Hepatocyte (in vitro differentiated cells): ENCODE results near the gene CRYBG2.

ENCODE experiments used
- EZH2 ChIP-seq: fragments of 200-600 bp; sonication (generic); IDR thresholded peaks from 2 replicates; pipeline ENCODE4 v1.6.1; 2016; ENCODE audit warnings: antibody characterized with exemption, mild to moderate bottlenecking, borderline replicate concordance
- EZH2phosphoT487 ChIP-seq: fragments of 200-600 bp; sonication (generic); IDR thresholded peaks from one replicate; pipeline ENCODE4 v1.6.1; 2018; ENCODE audit warnings: antibody characterized with exemption, mild to moderate bottlenecking, low read depth, moderate library complexity; ENCODE audit not compliant: unreplicated experiment, severe bottlenecking
- TF ChIP-seq, protein P1 (sequence below): fragments of 200-600 bp; sonication (generic); IDR thresholded peaks from 2 replicates; pipeline ENCODE4 v1.5.1; 2016; ENCODE audit warnings: antibody characterized with exemption, mild to moderate bottlenecking; ENCODE audit not compliant: poor library complexity

- TF ChIP-seq, protein P1, sequence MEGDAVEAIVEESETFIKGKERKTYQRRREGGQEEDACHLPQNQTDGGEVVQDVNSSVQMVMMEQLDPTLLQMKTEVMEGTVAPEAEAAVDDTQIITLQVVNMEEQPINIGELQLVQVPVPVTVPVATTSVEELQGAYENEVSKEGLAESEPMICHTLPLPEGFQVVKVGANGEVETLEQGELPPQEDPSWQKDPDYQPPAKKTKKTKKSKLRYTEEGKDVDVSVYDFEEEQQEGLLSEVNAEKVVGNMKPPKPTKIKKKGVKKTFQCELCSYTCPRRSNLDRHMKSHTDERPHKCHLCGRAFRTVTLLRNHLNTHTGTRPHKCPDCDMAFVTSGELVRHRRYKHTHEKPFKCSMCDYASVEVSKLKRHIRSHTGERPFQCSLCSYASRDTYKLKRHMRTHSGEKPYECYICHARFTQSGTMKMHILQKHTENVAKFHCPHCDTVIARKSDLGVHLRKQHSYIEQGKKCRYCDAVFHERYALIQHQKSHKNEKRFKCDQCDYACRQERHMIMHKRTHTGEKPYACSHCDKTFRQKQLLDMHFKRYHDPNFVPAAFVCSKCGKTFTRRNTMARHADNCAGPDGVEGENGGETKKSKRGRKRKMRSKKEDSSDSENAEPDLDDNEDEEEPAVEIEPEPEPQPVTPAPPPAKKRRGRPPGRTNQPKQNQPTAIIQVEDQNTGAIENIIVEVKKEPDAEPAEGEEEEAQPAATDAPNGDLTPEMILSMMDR: no peak
- TF ChIP-seq EZH2: no peak
- no peak for TF ChIP-seq EZH2phosphoT487
These were observed 59.9 kb downstream of the CRYBG2 start for GRCh38 chr1:26293911-26294463.
